Peyer's patch (tissue), 4 donors: ENCODE data around the gene CRTC1.

ENCODE experiments used
- POLR2A ChIP-seq, 2 donors: fragments of 450-650 bp; IDR thresholded peaks; one replicate each; pipeline ENCODE4 v1.5.1; 2017; ENCODE audit warnings: antibody characterized with exemption in 2 of 2, mild to moderate bottlenecking in 2 of 2, moderate library complexity in 2 of 2
- TF ChIP-seq, protein P1 (sequence below), 6 experiments: fragments of 450-650 bp in 4 of 6; fragments of 200-600 bp in 2 of 6; sonication (generic) in 1 of 6; IDR thresholded peaks; one replicate each; pipeline ENCODE4 v1.5.1; 2017 to 2019; ENCODE audit warnings: antibody characterized with exemption in 6 of 6, mild to moderate bottlenecking in 3 of 6, moderate library complexity in 1 of 6

GRCh38 chr19:18649371-18650020, 34.0 kb upstream of the CRTC1 start:
- TF ChIP-seq POLR2A (IDR thresholded peaks at IDR 0.05): no peak
- TF ChIP-seq, protein P1, sequence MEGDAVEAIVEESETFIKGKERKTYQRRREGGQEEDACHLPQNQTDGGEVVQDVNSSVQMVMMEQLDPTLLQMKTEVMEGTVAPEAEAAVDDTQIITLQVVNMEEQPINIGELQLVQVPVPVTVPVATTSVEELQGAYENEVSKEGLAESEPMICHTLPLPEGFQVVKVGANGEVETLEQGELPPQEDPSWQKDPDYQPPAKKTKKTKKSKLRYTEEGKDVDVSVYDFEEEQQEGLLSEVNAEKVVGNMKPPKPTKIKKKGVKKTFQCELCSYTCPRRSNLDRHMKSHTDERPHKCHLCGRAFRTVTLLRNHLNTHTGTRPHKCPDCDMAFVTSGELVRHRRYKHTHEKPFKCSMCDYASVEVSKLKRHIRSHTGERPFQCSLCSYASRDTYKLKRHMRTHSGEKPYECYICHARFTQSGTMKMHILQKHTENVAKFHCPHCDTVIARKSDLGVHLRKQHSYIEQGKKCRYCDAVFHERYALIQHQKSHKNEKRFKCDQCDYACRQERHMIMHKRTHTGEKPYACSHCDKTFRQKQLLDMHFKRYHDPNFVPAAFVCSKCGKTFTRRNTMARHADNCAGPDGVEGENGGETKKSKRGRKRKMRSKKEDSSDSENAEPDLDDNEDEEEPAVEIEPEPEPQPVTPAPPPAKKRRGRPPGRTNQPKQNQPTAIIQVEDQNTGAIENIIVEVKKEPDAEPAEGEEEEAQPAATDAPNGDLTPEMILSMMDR (IDR thresholded peaks at IDR 0.05): no peak
